Trophoblast cell (in vitro differentiated cells and primary cell): ENCODE measurements around the gene ENTREP1.

Experiments
- DNase-seq, 2 donors: peaks; one replicate each; pipeline ENCODE4 v3.0.0-alpha.2; 2016
- H2AFZ ChIP-seq: 2 replicates; pipeline ENCODE4 v1.6.1; 2013; ENCODE audit warnings: low read length, moderate library complexity, mild to moderate bottlenecking; ENCODE audit not compliant: insufficient read depth, poor library complexity
- H2AK5ac ChIP-seq: 2 replicates; pipeline ENCODE4 v1.6.1; 2013; ENCODE audit warnings: mild to moderate bottlenecking, low read length
- H2BK120ac ChIP-seq: 2 replicates; pipeline ENCODE4 v1.6.1; 2013; ENCODE audit warnings: low read length, mild to moderate bottlenecking, moderate library complexity; ENCODE audit not compliant: insufficient read depth, poor library complexity
- H2BK12ac ChIP-seq: 2 replicates; pipeline ENCODE4 v1.6.1; 2013; ENCODE audit warnings: mild to moderate bottlenecking, low read length, moderate library complexity
- H2BK5ac ChIP-seq: 2 replicates; pipeline ENCODE4 v1.6.1; 2013; ENCODE audit warnings: low read length, low read depth, moderate library complexity, mild to moderate bottlenecking; ENCODE audit not compliant: poor library complexity
- H3K14ac ChIP-seq: 2 replicates; pipeline ENCODE4 v1.6.1; 2013; ENCODE audit warnings: mild to moderate bottlenecking, low read length
- H3K18ac ChIP-seq: 2 replicates; pipeline ENCODE4 v1.6.1; 2013; ENCODE audit warnings: mild to moderate bottlenecking, low read length
- H3K23ac ChIP-seq: 2 replicates; pipeline ENCODE4 v1.6.1; 2013; ENCODE audit warnings: low read length
- H3K27ac ChIP-seq: 2 replicates; pipeline ENCODE4 v1.5.1; 2013; ENCODE audit warnings: low read depth, mild to moderate bottlenecking, inconsistent platforms, low read length, moderate library complexity
- H3K27me3 ChIP-seq: 2 replicates; pipeline ENCODE4 v1.6.1; 2013; ENCODE audit warnings: inconsistent platforms, mild to moderate bottlenecking, low read length, moderate library complexity; ENCODE audit not compliant: insufficient read depth
- H3K36me3 ChIP-seq, 2 experiments: 1 replicate in 1 of 2; 2 replicates in 1 of 2; pipeline ENCODE4 v1.6.1; 2013; ENCODE audit warnings: low read length in 2 of 2, mild to moderate bottlenecking in 2 of 2, moderate library complexity in 1 of 2; ENCODE audit not compliant: insufficient read depth in 2 of 2, control insufficient read depth in 1 of 2
- H3K4ac ChIP-seq: 2 replicates; pipeline ENCODE4 v1.6.1; 2013; ENCODE audit warnings: low read depth, mild to moderate bottlenecking, low read length, moderate library complexity
- H3K4me1 ChIP-seq, 2 experiments: 1 replicate in 1 of 2; 2 replicates in 1 of 2; pipeline ENCODE4 v1.6.1; 2013; ENCODE audit warnings: low read length in 2 of 2, mild to moderate bottlenecking in 2 of 2, moderate library complexity in 1 of 2; ENCODE audit not compliant: insufficient read depth in 2 of 2, control insufficient read depth in 1 of 2
- H3K4me2 ChIP-seq: 2 replicates; pipeline ENCODE4 v1.6.1; 2013; ENCODE audit warnings: inconsistent platforms, mild to moderate bottlenecking, low read length, moderate library complexity
- H3K4me3 ChIP-seq: 2 replicates; pipeline ENCODE4 v1.5.1; 2013; ENCODE audit warnings: mild to moderate bottlenecking, low read depth, low read length, inconsistent platforms
- H3K79me1 ChIP-seq: one replicate; pipeline ENCODE4 v1.6.1; 2013; ENCODE audit warnings: low read length
- H3K79me2 ChIP-seq: 2 replicates; pipeline ENCODE4 v1.6.1; 2013; ENCODE audit warnings: low read length, mild to moderate bottlenecking; ENCODE audit not compliant: control insufficient read depth, insufficient read depth, poor library complexity
- H3K9ac ChIP-seq: 2 replicates; pipeline ENCODE4 v1.6.1; 2013; ENCODE audit warnings: mild to moderate bottlenecking, low read length
- H3K9me3 ChIP-seq: 2 replicates; pipeline ENCODE4 v1.6.1; 2013; ENCODE audit warnings: low read depth, mild to moderate bottlenecking, control low read depth, inconsistent platforms, low read length; ENCODE audit not compliant: insufficient read depth
- H4K12ac ChIP-seq: 2 replicates; pipeline ENCODE4 v1.6.1; 2013; ENCODE audit warnings: low read depth, mild to moderate bottlenecking, low read length, moderate library complexity
- H4K8ac ChIP-seq: 2 replicates; pipeline ENCODE4 v1.6.1; 2013; ENCODE audit warnings: low read depth, mild to moderate bottlenecking, low read length, moderate library complexity
- H4K91ac ChIP-seq: one replicate; pipeline ENCODE4 v1.6.1; 2013; ENCODE audit warnings: low read depth, mild to moderate bottlenecking, low read length, moderate library complexity
- WGBS: extraction: QIAGEN DNeasy Blood & Tissue Kit; methylation state at CpG from one replicate; pipeline ENCODE4 v1.1.7; 2013; ENCODE audit warnings: missing lambda C conversion rate; ENCODE audit not compliant: insufficient read length, insufficient coverage; ENCODE audit errors: extremely low coverage; 5-methylcytosine and 5-hydroxymethylcytosine counted together

Gene ENTREP1

DNA sequence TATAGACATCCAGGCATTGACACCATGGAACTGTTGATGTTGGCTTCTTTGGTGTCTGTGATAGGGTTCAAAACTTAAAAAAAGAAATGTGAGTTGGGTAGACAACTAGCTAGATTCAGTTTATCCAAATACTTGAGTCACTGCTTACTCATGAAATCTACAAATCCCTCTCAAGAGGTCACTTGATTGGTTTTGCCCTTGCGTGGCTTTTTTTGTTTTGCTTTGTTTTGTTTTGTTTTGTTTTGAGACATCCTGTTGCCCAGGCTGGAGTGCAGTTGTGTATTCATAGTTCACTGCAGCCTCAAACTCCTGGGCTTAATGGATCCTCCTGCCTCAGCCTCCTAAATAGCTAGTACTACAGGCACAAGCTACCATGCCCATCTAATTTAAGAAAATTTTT is 10.5 kb upstream of the ENTREP1 start:
- no CpG with 5 or more reads among the region's 1 CpG for WGBS
- no peak overlapping the region for H3K14ac ChIP-seq
- no peak overlapping the region for H2BK5ac ChIP-seq
- no peak overlapping the region for H4K91ac ChIP-seq
- no peak overlapping the region for H3K23ac ChIP-seq
- H2AFZ ChIP-seq = no peak overlapping the region
- H3K79me1 ChIP-seq = no peaks in the 10 kb centered on the region
- no peak overlapping the region for H3K9ac ChIP-seq
- H3K4me3 ChIP-seq = no peak overlapping the region
- no peaks in the 10 kb centered on the region for H3K79me2 ChIP-seq
- no peak overlapping the region for H2AK5ac ChIP-seq
- no peak overlapping the region for H3K27ac ChIP-seq
- no peak overlapping the region for H4K12ac ChIP-seq
- no peak overlapping the region for H3K4me2 ChIP-seq
- H4K8ac ChIP-seq = no peak overlapping the region
- H3K18ac ChIP-seq = no peak overlapping the region
- no peaks in the 10 kb centered on the region for H3K4me1 ChIP-seq
- H2BK120ac ChIP-seq = no peak overlapping the region
- H3K4ac ChIP-seq = no peak overlapping the region
- no peaks in the 10 kb centered on the region for H3K36me3 ChIP-seq
- DNase-seq = peak in 1 of 2 donors; percentile 40
- H3K9me3 ChIP-seq = peaks cover 8% of the 10 kb centered on the region
- no peak overlapping the region for H2BK12ac ChIP-seq
- no peaks in the 10 kb centered on the region for H3K27me3 ChIP-seq

DNA sequence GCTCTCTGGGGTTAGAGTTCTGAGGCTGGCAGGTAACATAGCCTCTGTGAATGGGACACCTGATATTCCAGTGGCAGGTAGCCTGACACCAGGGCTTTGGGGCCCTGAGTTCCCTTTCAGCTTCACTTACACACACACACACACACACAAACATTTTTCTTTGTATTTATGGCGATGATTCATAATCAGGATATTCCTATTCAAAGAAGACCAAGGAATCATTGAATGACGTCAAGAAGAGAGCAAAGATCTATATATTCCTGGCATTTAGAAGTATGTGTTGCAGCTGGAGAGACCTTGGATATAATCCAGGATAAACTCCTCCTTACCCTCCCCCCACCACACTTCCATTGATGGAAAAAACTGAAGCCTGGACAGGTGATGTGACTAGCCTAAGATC is 7.9 kb upstream of the ENTREP1 start:
- Histone ChIP-seq H2BK12ac (no peak overlapping the region), H2AK5ac (no peak overlapping the region), H4K12ac (no peak overlapping the region), H3K27ac (no peak overlapping the region), H3K18ac (no peak overlapping the region), H4K8ac (no peak overlapping the region), H3K4me3 (no peak overlapping the region), H2AFZ (no peak overlapping the region), H3K4ac (no peak overlapping the region), H2BK120ac (no peak overlapping the region), H3K4me1 (no peaks in the 10 kb centered on the region), H3K79me2 (no peaks in the 10 kb centered on the region), H3K79me1 (no peaks in the 10 kb centered on the region), H3K9ac (no peak overlapping the region), H3K4me2 (no peak overlapping the region), H3K9me3 (peaks cover 8% of the 10 kb centered on the region), H3K27me3 (no peaks in the 10 kb centered on the region), H4K91ac (no peak overlapping the region), H2BK5ac (no peak overlapping the region), H3K23ac (no peak overlapping the region), H3K14ac (no peak overlapping the region), H3K36me3 (no peaks in the 10 kb centered on the region)
- WGBS = no CpG with 5 or more reads among the region's 2 CpGs
- DNase-seq = no peak

DNA sequence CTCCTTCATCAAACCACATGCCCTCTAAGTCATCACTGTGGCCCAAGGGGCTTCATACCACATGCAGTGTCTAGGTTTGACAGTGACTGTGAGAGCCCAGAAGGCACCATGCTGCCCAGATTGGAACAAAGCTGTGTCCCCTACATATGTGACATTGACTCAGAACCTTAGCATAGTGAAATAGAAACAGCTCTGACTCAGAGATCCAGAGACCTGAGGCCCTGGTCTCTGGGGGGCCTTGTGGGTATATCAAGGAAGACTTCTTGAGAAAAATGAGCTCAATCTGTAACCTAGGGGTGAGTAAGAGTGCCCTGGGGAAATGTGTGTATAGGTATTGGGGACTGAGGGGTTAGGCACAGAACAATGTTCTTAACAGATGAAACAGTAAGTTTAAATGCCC is 7.1 kb upstream of the ENTREP1 start:
- Histone ChIP-seq H4K12ac (no peak overlapping the region), H3K79me1 (no peaks in the 10 kb centered on the region), H3K4me2 (no peak overlapping the region), H3K4me1 (no peaks in the 10 kb centered on the region), H3K14ac (no peak overlapping the region), H3K4ac (no peak overlapping the region), H3K79me2 (no peaks in the 10 kb centered on the region), H2AK5ac (no peak overlapping the region), H3K9ac (no peak overlapping the region), H3K27ac (no peak overlapping the region), H4K91ac (no peak overlapping the region), H2AFZ (no peak overlapping the region), H3K18ac (no peak overlapping the region), H2BK120ac (no peak overlapping the region), H4K8ac (no peak overlapping the region), H2BK5ac (no peak overlapping the region), H3K23ac (no peak overlapping the region), H3K4me3 (no peak overlapping the region), H3K36me3 (no peaks in the 10 kb centered on the region), H3K9me3 (peaks cover 4% of the 10 kb centered on the region), H2BK12ac (no peak overlapping the region), H3K27me3 (no peaks in the 10 kb centered on the region)
- no peak for DNase-seq

DNA sequence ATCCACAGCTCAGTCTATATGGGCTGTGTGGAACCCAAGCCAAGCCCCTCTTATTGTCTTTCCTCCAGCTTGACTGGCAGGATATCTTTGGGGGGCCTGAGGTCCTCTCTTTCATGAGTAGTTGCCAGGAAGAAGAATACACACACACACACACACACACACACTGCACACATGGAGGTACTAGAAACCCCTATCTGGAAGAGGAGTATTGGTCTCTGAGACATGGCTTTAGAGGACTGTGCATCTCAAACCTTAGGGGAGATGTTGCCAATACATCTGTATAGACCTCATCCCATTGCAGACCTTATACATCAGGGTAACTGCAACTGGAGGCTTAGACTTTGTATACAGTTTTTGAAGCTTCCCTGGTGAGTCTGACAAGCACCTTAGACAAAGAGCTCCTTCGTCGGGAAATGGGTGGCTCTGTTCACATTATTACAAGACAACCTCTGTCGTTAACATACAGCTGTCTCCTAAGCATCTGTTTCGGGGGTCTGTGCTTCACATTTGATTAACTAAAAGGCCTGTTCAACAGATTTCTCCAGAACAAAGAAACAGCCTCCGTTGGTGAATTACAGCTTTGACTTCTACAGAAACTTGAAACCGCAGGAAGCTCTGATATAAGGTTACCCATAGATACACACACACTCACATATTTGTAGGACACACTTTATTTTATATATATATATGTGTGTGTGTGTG is 5.5 kb upstream of the ENTREP1 start:
- whole genome bisulfite sequencing = no CpG with 5 or more reads among the region's 6 CpGs
- no peak for DNase-seq
- H3K4ac ChIP-seq = no peak overlapping the region

More for the DNA sequence above, 5.5 kb upstream of the ENTREP1 start:
- Histone ChIP-seq H2BK5ac (no peak overlapping the region), H3K36me3 (no peaks in the 10 kb centered on the region), H3K4me2 (no peak overlapping the region), H3K79me2 (no peaks in the 10 kb centered on the region), H2BK12ac (no peak overlapping the region), H4K12ac (no peak overlapping the region), H3K4me1 (peaks cover 0 to 2% of the 10 kb centered on the region in 2 experiments), H3K27ac (no peak overlapping the region), H3K4me3 (no peak overlapping the region), H4K8ac (no peak overlapping the region), H4K91ac (no peak overlapping the region), H2AK5ac (no peak overlapping the region), H3K9ac (no peak overlapping the region), H3K23ac (no peak overlapping the region), H3K18ac (no peak overlapping the region), H3K27me3 (peaks cover 2% of the 10 kb centered on the region), H3K79me1 (peaks cover 1% of the 10 kb centered on the region), H3K9me3 (no peaks in the 10 kb centered on the region), H2AFZ (no peak overlapping the region), H3K14ac (no peak overlapping the region), H2BK120ac (no peak overlapping the region)
